Activated CD4-positive, alpha-beta T cell treated with anti-CD3 and anti-CD28 coated beads, Interleukin-2, amount 10 ng/mL, durations not matched to agents 7 days and 5 days (primary cell): ENCODE data around the gene TPRA1. TPM values are rescaled to one million over a fixed set of nuclear protein-coding genes. Genes with fewer than 3 reads are reported as not detected.
"Not testable (repeated sequence)": the region's sequence is repeated elsewhere in the genome, so short reads cannot be mapped to it uniquely, and the experiment has no call there.

Source experiments
- CTCF ChIA-PET: fragments of 350-600 bp; sonication (Branson Sonifier 250); formaldehyde crosslinking; loops from one replicate; lab custom pipeline; 2021; ENCODE audit warnings: antibody characterized with exemption; lab: Charles Lee
- POLR2A ChIA-PET: fragments of 350-600 bp; sonication (Branson Sonifier 250); formaldehyde crosslinking; loops from one replicate; lab custom pipeline; 2021; ENCODE audit warnings: antibody characterized with exemption; lab: Charles Lee
- DNase-seq: peaks from one replicate; pipeline ENCODE4 v3.0.0-alpha.2; 2020
- H3K27ac Mint-ChIP-seq: one replicate; pipeline ENCODE4 v1.8.0; 2021; ENCODE audit warnings: mild to moderate bottlenecking, moderate library complexity, mixed read lengths
- H3K27me3 Mint-ChIP-seq: one replicate; pipeline ENCODE4 v1.8.0; 2021; ENCODE audit warnings: mixed read lengths
- H3K36me3 Mint-ChIP-seq: one replicate; pipeline ENCODE4 v1.8.0; 2021; ENCODE audit warnings: low read depth, mixed read lengths
- H3K4me1 Mint-ChIP-seq: one replicate; pipeline ENCODE4 v1.8.0; 2021; ENCODE audit warnings: mixed read lengths
- H3K4me3 Mint-ChIP-seq: one replicate; pipeline ENCODE4 v1.8.0; 2021; ENCODE audit warnings: mild to moderate bottlenecking, moderate library complexity, mixed read lengths
- H3K9me3 Mint-ChIP-seq: one replicate; pipeline ENCODE4 v1.8.0; 2021; ENCODE audit warnings: mixed read lengths
- total RNA-seq, 2 experiments: library from RNA; stranded (reverse); gene quantifications; one replicate each; pipeline ENCODE4 v1.2.3, GENCODE V29; 2021

The TPRA1 gene
- total RNA-seq, 2 experiments from 2014 or later = 27.1 to 30.6 TPM

DNA sequence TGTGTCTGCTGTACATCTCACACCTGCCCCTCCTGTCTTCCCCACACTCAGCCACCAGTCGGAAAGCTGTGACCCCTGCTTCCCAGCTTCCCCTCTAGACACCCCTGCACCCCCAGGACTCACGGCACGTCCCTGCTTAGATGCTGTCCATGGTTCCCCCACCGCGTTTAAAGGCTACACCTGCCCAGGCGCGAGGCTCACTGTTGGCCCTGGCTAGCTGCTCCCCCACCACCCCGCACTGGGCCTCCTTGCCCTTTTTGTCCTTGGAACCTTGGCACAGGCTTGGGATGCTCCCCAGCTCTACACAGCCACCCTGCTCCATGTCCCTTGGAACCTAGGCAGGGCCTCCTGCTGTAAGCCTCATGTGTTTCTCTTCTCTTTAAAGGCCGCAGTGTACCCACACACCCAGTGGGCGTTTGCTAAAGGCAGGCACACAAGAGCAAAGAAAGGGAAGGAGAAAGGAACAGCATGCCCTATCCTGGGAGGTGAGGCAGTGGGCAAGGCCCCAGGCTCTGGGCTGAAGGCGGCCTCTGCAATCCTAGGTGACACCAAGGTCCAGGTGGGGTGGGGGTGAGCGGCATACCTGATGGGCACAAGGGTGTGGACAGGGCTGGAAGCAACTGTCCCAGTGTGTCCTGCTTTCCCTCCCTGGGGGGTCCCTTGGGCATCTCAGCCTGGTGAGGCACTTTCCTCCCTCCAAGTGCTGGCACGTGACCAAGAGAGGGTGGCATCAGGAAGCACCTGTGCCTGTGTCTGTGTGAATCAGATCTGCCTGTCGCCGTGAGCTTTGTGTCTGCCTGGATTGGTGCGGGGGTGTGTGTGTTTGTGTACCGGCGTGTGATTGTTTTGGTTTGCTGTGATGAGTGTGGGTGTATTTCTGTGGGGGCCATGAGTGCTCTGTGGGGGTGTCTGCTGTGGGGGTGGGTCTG lies 54.4 kb downstream of the TPRA1 start:
- Mint-ChIP-seq H3K4me3 (no peak overlapping the region), H3K9me3 (no peaks in the 10 kb centered on the region), H3K27me3 (no peaks in the 10 kb centered on the region), H3K27ac (no peak overlapping the region), H3K4me1 (no peaks in the 10 kb centered on the region), H3K36me3 (no peaks in the 10 kb centered on the region)
- ChIA-PET POLR2A (no interaction called here), CTCF (interaction anchor here (0.5 to 1.4 kb wide), 2 partner anchors 12 to 52 kb away, joined by 3 to 4 read pairs; no protein-coding TSS in a partner anchor)
- no peak for DNase-seq

GRCh38 chr3:127535106-127535785 lies 55.3 kb downstream of the TPRA1 start:
- no peak overlapping the region for H3K4me3 Mint-ChIP-seq
- no peaks in the 10 kb centered on the region for H3K9me3 Mint-ChIP-seq
- POLR2A ChIA-PET = no interaction called here
- no peaks in the 10 kb centered on the region for H3K4me1 Mint-ChIP-seq
- CTCF ChIA-PET = interaction anchor here (1.4 kb wide), 1 partner anchor 13 kb away, joined by 4 read pairs; no protein-coding TSS in a partner anchor
- no peaks in the 10 kb centered on the region for H3K27me3 Mint-ChIP-seq
- H3K27ac Mint-ChIP-seq = no peak overlapping the region
- H3K36me3 Mint-ChIP-seq = no peaks in the 10 kb centered on the region
- DNase-seq = no peak

DNA sequence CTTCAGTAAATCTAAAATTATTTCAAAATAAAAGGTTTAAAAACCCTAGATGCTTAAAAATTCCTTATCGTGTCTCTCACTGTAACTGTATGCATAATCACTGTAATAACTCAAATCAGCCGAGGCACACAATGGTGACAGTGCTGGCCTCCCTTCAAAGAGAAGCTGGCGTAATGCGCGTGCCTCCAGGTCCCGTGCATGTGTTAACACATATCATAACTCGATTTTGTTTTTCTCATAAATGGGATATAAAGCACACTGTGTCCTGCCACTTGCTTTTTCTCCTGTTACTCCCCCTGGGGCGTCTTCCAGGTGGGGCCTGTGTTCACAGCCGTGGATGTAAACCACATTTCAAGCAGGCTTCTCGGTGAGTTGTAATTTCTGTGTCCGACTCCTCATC lies 56.0 kb downstream of the TPRA1 start:
- CTCF ChIA-PET = no interaction called here
- H3K4me1 Mint-ChIP-seq = no peaks in the 10 kb centered on the region

DNA sequence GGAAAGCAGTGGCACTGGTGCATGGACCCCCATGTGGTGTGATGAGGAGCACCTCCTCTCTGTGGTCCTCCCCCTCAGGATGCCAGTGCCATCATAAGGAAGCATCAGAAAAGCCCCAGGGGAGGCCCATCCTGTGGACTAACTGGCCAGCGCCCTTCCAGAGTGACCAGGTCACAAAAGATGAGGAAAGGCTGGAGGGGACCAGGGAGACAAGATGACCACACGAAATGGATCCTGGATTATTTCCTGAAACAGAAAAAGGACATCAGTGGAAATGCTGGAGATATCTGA lies 56.4 kb downstream of the TPRA1 start:
- no peak overlapping the region for H3K27ac Mint-ChIP-seq

More for the DNA sequence above, 56.0 kb downstream of the TPRA1 start:
- Mint-ChIP-seq H3K27me3 (no peaks in the 10 kb centered on the region), H3K36me3 (no peaks in the 10 kb centered on the region), H3K4me3 (no peak overlapping the region), H3K27ac (no peak overlapping the region), H3K9me3 (no peaks in the 10 kb centered on the region)
- DNase-seq = no peak
- POLR2A ChIA-PET = no interaction called here

DNA sequence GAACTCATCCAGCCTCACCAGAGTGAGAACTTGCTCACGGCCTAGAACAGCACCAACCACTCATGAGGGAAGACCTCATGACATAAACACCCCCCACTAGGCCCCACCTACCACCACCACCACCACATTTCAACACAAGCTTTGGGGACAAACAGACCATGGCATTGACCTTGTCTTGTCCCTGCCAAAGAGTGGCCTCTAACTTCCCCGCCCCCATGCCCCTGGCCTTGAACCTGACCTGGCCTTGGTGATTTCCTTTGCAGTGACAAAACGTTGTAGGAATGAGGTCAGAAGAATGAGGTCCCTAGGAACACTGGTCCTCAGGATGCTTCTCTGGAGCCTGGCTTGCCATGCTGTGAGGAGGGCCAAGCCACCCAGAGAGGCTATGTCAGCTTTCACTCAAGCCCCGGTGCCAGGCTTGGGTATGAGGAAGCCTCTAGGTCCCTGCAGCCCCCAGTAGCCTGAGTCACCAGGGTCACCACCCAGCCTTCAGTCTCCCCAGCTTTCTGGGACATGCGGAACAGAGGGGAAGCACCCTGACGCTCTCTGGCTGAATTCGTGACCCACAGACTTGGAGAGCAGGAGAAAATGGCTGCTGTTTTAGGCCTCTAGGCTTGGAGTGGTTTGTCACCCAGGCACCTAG lies 57.9 kb downstream of the TPRA1 start:
- Mint-ChIP-seq H3K4me1 (no peaks in the 10 kb centered on the region), H3K36me3 (no peaks in the 10 kb centered on the region), H3K9me3 (no peaks in the 10 kb centered on the region), H3K4me3 (no peak overlapping the region), H3K27ac (no peak overlapping the region), H3K27me3 (no peaks in the 10 kb centered on the region)
- no peak for DNase-seq
- CTCF ChIA-PET = interaction anchor here (1.5 kb wide), 1 partner anchor 14 kb away, joined by 4 read pairs; no protein-coding TSS in a partner anchor
- POLR2A ChIA-PET = no interaction called here

More for the DNA sequence above, 56.4 kb downstream of the TPRA1 start:
- Mint-ChIP-seq H3K9me3 (no peaks in the 10 kb centered on the region), H3K4me3 (no peak overlapping the region), H3K4me1 (no peaks in the 10 kb centered on the region), H3K36me3 (no peaks in the 10 kb centered on the region), H3K27me3 (no peaks in the 10 kb centered on the region)
- DNase-seq = no peak
- ChIA-PET CTCF (no interaction called here), POLR2A (no interaction called here)

DNA sequence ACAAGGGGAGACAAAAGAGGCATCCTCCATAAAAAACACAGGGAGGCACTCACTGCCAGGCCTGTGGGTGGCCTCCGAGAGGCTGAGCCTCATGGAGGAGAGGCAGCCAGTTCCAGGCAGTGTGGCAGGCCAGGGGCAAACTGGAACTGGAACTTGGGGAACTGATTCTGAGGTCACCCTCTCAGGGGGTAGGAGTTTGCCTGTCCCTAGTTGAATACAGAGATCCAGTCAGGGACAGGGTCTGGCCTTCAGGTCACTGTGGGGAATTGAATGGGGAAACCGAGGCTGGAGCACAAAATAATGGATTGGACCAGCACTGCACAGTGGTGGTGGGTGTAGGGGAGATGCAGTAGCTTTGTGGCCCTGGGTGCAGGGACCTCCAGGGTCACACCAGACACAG lies 58.7 kb downstream of the TPRA1 start:
- H3K36me3 Mint-ChIP-seq = no peaks in the 10 kb centered on the region
- ChIA-PET POLR2A (no interaction called here), CTCF (interaction anchor here (1.5 kb wide), 1 partner anchor 15 kb away, joined by 4 read pairs; no protein-coding TSS in a partner anchor)
- no peak overlapping the region for H3K27ac Mint-ChIP-seq
- H3K4me3 Mint-ChIP-seq = no peak overlapping the region
- no peak for DNase-seq
- H3K9me3 Mint-ChIP-seq = no peaks in the 10 kb centered on the region
- H3K27me3 Mint-ChIP-seq = no peaks in the 10 kb centered on the region
- H3K4me1 Mint-ChIP-seq = no peaks in the 10 kb centered on the region

DNA sequence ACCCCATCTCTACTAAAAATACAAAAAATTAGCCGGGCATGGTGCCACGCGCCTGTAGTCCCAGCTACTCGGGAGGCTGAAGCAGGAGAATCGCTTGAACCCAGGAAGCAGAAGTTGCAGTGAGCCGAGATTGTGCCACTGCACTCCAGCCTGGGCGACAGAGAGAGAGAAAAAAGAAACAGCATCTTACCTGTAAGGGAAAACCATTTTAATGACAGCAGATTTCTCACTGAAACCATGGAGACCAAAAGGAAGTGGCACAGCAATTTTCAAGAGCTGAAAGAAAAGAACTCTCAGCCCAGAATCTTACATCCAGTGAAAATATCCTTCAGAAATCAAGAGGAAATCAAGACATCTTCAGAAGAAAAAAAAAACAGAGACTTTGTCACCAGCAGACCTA lies 59.7 kb downstream of the TPRA1 start:
- H3K4me1 Mint-ChIP-seq, H3K27me3 Mint-ChIP-seq, H3K27ac Mint-ChIP-seq, H3K9me3 Mint-ChIP-seq, POLR2A ChIA-PET, DNase-seq, H3K4me3 Mint-ChIP-seq, CTCF ChIA-PET, H3K36me3 Mint-ChIP-seq: not testable (repeated sequence)

DNA sequence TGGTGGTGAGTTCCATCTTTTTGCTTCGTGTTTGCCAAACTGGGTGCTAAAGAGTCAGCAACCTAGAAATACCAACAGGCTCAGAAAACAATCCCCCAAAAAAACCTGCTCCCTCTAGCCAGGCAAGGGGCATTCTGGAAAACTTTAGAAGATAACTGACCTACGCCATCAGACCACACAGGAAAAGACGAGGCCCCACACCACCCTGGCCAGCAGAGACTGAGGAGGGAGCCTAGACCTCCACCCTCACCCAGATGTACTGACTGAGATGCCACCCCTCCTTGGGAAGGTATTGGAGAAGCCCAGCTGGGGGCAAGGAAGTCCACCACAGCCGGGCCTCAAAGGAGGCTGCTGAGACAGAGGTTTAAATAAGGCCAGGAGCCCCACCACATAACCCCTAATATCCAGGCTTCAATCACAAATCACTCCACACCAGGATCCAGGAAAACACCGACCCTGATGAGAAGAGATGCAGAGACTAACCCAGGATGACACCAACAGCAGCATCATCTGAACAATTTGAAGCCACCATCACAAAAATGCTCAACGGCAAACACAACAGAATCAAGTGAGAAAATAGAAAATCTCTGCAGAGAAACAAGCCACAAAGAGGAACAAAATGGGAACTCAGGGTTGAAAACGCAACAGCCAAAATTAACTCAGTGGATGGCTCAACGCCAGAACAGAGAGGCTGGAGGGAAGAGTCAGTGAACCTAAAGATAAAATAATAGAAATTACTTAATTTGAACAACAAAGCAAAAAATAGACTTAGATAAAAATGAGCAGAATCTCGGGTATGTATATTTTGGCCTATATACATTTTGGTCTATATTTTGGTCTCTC lies 61.0 kb downstream of the TPRA1 start:
- Mint-ChIP-seq H3K9me3 (no peaks in the 10 kb centered on the region), H3K4me3 (no peak overlapping the region), H3K27ac (no peak overlapping the region), H3K4me1 (no peaks in the 10 kb centered on the region), H3K36me3 (no peaks in the 10 kb centered on the region), H3K27me3 (no peaks in the 10 kb centered on the region)
- CTCF ChIA-PET = no interaction called here
- DNase-seq = no peak
- POLR2A ChIA-PET = no interaction called here

DNA sequence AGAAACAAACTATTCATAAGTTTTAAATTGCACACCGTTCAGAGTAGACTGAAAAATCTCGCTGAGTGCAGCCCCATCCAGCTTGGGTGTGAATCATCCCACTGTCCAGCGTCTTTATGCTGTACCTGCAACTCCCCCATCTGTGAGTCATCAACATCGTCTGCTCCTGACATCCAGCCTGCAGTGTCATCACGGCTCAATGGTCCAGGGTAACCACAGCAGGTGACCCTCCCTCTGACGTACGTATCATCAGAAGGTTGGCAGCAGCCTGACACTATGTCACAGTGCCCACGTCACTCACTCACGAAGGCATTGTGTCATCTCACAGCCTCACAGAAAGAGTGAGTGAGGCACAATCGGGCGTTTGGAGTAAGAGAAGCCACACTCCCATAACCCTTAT lies 65.2 kb downstream of the TPRA1 start:
- no peak for DNase-seq
- ChIA-PET CTCF (no interaction called here), POLR2A (no interaction called here)
- peaks cover 11% of the 10 kb centered on the region for H3K27me3 Mint-ChIP-seq
- H3K4me3 Mint-ChIP-seq = no peak overlapping the region
- H3K27ac Mint-ChIP-seq = no peak overlapping the region
- no peaks in the 10 kb centered on the region for H3K36me3 Mint-ChIP-seq
- no peaks in the 10 kb centered on the region for H3K4me1 Mint-ChIP-seq
- H3K9me3 Mint-ChIP-seq = no peaks in the 10 kb centered on the region

- no peaks in the 10 kb centered on the region for H3K9me3 Mint-ChIP-seq
- ChIA-PET CTCF (no interaction called here), POLR2A (no interaction called here)
- H3K27me3 Mint-ChIP-seq = peaks cover 15% of the 10 kb centered on the region
- H3K4me3 Mint-ChIP-seq = no peak overlapping the region
- DNase-seq = no peak
- H3K36me3 Mint-ChIP-seq = no peaks in the 10 kb centered on the region
- no peaks in the 10 kb centered on the region for H3K4me1 Mint-ChIP-seq
- no peak overlapping the region for H3K27ac Mint-ChIP-seq
Observed at GRCh38 chr3:127524296-127524896, 66.1 kb downstream of the TPRA1 start.
